AG08396 (cell line): ENCODE data around the gene RTN4IP1.

Source experiments
- DNase-seq: peaks from one replicate; pipeline ENCODE4 v3.0.0; 2012; ENCODE audit warnings: low spot score, mixed read lengths

RTN4IP1 gene, protein sequence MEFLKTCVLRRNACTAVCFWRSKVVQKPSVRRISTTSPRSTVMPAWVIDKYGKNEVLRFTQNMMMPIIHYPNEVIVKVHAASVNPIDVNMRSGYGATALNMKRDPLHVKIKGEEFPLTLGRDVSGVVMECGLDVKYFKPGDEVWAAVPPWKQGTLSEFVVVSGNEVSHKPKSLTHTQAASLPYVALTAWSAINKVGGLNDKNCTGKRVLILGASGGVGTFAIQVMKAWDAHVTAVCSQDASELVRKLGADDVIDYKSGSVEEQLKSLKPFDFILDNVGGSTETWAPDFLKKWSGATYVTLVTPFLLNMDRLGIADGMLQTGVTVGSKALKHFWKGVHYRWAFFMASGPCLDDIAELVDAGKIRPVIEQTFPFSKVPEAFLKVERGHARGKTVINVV

DNA sequence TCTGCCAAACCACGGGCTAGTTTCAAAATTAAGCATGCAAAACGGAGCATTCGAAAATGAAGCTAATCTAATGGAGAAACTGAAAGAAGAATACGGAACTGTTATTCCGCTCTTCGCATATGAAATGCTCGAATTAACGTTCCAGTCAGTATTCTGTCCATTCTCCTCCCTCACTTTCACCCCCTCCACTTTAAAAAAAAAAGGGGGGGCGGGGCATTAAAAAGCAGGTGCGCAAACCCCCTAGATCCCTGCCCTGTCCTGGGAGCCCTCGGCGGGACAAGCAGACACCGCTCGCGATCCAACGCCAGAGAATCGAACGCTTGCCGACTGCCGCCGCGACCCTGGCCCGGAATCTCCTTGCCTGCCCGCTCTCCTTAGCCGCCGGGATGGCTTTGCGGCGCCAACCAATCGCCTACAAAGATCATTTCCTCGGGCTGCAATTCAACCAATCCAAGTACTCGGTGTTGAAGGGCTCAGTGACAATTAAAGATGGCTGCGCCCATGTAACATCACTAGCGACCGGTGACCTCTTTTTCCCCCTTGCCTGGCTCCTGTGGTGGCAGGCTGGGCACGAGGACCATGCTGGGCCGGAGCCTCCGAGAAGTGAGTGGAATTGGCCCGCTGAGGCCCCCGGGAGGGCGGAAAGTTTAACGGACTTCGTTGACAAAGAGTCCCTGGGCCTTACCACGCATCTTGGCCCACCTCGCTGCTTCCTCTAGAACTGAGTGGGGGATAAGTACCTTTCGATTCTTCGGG lies at the start of gene RTN4IP1, which contains the start of gene QRSL1:
Gene RTN4IP1 (minus strand): TSS at position 396 of the 756 bp plus-strand sequence. CDS start 477 bp downstream, outside the sequence.
Gene QRSL1 (plus strand): TSS at position 476 of the 756 bp plus-strand sequence. CDS start 104 bp downstream, at position 580.
- peak; percentile 96 for DNase-seq

DNA sequence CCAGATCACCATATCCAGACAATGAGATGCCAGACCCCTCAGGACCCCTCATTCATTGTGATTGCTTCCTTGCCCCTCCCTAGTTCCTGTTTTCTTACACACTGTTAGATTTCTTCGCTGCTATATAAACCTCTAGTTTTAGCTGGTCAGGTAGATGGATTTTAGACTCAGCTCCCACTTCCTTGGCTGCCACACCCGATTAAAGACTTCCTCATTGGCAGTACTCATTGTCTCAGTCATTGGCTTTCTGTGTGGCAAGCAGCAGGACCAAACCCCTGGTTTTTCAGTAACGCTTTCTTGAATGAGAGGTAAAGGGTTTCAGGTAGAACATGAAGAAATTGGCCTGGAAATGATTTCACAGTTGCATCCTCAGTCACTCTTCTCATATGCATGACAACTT lies 48.0 kb upstream of the RTN4IP1 start:
- no peak for DNase-seq

DNA sequence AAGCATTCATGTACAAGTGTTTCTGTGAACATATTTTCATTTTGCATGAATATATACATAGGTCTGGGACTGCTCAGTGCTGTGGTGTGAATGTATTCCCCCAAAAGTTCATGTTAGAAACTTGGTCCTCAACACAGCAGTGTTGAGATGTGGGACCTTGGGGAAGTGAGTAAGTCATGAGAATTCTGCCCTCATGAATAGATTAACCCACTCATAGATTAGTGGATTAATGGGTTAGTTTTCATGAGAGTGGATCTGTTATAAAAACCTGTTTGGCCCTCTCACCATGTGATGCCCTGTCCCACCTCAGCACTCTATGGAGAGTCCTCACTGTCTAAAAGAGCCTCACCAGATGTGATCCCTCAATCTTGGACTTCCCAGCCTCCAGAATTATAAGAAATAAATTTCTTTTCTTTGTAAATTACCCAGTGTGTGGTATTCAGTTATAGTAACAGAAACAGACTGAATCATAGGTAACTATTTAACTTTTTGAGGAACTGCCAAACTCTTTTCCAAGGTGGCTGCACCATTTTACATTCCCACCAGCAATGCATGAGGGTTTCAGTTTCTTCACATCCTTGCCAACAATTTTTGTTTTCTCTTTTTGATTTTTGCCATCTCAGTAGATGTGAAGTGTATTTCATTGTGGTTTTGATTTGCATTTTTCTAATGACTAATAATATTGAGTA lies 45.4 kb upstream of the RTN4IP1 start:
- no peak for DNase-seq

DNA sequence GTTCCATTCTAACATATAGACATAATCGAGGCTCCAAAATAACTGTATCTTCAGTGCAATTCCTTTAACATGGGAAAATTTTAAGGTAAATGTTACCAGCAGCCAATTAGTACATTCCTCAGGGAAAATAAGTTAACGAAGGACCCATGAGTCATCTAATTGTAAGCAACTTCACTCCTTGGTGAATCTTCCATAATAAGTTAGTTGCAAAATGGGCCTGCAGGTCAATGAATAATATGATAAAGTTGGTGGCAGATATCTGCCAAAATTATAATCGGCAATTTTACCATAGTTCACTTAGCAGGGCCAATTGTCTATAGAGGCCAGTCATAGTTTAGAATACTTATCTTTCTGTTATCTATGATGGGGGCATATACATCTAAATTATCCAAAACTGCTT lies 42.4 kb upstream of the RTN4IP1 start:
- DNase-seq, result no peak

DNA sequence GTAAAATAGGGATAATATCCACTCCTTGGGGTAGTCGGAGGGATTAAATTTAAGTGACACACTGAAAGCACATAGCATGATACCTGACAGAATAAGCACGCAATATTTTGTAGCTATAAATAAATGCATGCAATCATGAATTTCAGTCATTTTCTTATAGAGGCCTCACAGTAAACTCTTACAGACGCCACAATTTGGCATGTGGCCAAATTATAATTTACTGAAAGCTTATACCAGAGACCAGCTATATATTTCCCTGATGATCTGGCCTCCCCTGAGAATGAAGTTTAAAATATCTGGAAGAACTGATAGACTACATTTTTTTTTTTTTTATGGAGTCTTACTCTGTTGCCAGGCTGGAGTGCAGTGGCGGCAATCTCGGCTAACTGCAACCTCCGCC lies 40.9 kb upstream of the RTN4IP1 start:
- no peak for DNase-seq

DNA sequence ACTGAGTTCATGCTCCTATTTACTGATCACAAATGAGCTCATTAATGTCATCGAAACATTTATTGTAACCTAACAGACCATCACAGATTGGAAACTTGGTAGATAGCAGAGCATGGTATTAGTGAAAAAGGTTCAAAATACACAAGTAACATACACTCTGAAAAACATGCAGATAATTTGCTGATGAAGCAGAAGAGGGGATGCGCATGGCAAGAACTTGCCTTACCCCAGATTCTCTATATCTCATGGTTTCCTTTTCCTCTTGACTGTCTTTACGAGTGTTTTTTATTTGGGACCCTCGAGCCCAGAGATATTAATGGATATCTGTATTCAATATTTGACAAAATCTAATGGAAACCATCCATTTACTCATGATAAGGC lies 37.7 kb upstream of the RTN4IP1 start:
- DNase-seq, result no peak

DNA sequence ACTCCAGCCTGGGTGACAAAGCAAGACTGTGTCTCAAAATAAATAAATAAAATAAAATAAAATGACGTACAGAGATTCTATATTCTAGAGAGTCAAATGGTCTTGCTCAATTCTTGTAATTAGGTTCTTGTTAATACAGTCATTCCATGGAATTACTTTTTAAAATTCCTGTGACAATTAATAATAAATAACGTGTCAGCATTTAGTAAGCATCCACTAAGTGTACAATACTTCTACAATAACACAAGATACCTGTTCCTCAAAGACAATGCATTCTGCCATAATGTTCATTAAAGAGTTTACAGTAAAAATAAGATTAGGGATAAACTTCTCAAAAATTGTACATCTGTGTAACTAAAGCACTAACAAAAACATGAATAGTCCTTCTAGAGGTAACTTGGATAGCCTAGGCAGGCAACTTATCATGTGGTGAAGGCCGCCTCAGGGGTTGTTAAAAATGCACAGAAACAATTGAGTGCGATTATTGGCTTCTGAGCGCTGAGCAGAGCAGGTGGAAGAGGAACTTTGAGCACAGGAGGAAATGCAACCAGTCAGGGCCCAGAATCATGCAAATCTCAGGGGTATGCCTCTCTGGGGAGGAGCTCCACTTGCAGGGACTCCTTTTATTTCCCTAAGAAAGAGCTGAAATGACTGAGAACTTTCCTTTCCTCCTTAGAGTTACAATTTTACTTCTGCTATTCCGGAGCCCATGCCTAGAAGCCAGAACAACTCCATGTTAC lies 37.2 kb upstream of the RTN4IP1 start:
- no peak for DNase-seq

DNA sequence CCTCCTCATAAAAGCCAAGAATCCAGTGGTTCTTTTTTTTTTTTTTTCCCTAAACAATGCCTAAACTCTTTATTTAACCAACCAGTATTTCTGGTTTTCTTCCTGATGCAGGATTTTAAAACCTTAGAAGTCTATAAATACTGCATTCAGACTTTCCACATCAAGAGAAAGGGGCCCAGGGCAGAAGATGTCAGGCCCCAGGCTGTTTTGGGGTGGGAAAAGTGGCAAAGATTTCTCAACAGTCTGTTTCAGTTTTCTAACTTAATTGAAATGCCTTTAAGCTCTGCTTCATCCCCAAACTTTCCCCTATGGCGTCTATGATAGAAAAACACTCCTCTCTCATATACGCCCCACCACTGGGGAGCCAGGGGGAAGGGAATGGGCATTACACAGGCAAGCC lies 33.2 kb upstream of the RTN4IP1 start:
- DNase-seq, result no peak

DNA sequence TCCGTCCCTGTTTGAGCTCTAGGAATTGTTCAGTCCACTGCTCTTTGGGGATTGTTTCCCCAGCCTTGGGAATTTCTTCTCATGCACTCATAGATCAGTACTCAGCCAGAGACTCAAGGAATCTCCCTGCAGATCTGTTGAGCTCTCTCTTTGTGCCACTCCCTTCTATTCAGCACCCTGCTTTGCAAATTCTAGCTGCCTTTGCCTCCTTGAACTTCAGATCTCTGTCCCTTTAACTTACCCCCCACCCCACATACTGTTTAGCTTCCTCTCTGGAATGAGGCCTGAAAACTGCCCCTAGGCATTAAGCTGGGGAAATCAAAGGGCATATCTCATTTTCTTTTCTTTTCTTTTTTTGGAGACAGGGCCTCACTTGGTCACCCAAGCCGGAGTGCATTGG lies 30.6 kb upstream of the RTN4IP1 start:
- no peak for DNase-seq

DNA sequence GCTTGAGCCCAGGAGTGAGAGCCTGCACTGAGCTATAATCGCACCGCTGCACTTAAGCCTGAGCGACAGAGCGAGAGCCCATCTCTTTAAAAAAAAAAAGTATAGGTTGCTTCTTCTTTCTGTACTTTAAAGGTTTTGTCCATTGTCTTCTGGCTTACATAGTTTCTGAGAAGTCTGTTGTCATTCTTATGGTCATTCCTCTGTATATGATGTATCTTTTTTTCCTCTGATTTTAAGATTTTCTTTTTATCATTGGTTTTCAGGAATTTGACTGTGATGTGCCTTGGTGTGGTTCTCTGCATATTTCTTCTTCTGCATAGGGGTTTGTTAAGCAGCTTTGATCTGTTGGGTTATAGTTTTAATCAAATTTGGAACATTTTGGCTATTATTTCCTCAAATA lies 29.2 kb upstream of the RTN4IP1 start:
- DNase-seq, result no peak

DNA sequence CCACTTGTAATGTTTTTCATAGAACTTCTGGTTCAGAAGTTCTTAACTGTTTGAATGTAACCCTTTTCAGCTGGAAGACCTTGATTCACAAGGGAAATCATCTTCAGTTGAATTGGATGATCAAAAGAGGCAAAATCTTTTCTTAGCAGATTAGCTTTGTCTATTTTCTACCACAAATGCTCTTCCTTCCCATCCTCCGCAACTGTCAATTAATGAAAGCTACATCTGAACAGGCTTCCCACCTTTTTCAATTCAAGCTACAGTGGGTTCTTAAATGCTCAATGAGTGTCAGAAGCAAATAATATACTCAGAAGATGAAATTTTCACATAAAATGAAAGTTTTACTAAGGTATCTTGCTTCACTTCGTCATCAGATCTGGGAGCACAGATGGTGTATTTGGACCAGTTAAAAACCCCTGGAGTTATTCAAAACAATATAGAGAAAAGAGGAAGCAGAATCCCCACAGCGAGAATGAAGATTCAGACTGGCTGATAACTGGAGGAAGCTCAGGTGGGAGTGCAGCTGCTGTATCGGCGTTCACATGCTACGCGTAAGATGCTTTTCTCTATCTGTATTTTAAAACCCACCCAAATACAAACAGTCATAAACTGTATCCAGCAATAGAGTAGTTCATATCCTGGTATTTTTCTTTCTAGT lies 19.5 kb upstream of the RTN4IP1 start:
- DNase-seq, result no peak

DNA sequence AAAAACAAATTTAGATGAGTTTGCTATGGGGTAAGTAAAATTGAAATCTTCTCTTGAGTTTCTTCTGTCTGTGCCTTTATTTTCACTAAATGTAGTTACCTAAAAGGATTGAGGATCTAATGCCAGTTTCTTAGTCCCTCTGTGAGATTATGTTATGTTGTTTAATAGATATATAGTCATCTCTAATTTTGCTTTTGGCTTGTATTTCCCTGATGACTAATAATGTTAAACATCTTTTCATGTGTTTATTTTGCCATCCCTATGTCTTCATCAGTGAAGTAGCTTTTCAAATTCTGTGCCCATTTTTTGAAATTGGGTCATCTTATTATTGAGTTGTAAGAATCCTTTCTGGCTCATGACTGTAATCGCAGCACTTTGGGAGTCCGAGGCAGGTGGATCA lies 13.8 kb upstream of the RTN4IP1 start:
- DNase-seq, result no peak

DNA sequence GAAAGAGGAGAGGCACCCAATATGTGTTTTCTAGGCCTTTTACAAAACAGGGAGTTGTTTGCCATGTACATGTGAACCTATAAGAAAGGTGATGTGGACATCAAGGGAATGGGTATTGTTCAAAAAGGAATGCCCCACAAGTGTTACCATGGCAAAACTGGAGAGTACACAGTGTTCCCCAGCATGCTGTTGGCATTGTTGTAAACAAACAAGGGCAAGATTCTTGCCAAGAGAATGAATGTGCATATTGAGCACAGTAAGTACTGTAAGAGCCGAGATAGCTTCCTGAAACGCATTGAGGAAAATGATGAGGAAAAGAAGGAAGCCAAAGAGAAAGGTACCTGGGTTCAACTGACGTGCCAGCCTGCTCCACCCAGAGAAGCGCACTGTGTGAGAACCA lies 13.2 kb upstream of the RTN4IP1 start:
- no peak for DNase-seq

DNA sequence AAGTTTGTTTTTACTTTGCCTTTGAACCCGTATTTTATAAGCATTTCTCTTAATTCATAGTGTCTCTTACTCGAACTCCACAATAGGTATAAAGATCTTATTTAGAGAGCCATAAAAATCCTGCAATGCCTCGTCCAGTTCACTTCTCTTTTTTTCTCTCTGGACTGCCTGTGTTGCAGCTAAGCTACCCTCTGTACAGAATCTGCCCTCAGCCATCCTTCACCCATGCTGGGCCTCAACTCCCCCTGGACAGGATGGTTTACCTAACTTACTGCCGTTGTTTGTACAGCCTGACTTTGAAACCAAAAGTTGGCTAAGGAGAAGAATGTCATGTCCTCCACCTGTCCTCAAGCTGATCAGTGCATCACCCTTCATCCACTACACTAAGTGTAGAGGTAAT lies 10.5 kb upstream of the RTN4IP1 start:
- no peak for DNase-seq

DNA sequence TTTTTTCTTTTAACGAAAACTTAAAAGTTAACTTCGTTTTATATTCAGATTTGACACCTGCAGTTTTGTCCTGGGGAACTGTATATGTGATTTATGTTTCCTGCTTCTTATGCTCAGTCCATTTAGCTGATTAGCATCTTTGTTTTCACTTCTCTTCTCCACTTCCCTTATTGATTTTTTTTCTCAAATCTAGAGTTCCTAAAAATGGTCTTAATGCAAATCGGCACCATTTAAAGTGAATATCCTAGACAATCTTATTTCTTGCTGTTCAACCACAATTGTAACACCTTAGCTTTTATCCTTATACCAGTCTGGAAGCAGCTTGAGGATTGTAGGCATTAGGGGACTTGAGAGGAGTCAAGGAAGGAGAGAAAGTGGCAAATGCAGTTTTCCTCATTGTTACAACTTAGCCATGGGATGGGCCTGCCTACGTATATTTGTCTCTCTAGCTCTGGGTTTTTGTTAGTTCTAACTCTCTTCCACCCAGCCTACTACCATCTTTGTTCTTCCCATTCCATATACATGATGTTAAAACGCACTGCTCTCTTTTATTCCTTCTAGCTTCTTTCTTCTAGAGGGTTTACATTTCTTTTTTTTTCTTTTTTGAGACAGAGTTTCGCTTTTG lies 8.5 kb upstream of the RTN4IP1 start:
- DNase-seq, result no peak

DNA sequence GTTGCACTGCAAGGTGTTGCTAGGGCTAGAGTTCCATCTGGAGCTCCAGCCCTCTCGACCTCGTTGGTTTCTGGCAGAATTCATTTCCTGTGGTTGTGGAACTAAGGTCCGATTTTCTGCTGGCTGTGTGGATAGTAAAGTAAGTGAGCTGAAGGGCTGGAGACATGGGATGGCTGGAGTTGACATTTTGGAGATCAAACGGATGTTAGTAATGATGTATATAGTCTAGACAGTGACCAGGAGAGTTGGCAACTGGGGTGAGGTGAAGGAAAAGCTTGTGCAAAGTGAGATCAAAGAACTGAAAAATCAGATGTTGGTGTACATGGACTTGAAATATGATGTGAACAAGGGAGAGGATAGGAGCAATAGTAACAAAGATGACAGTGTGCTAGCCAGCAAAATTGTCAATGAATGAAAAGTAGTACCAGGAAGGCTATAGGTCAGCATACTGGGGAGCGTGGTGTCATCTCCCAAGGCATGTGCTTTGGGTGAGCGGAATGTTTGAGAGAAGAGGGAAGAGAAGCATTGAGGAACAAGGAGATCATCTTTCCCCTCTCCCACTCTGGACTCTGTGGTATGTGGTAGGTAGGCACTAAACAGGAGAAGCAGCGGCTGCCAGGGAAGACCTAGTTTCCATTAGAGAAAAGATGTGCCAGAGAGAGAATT lies 7.9 kb upstream of the RTN4IP1 start:
- DNase-seq, result no peak

DNA sequence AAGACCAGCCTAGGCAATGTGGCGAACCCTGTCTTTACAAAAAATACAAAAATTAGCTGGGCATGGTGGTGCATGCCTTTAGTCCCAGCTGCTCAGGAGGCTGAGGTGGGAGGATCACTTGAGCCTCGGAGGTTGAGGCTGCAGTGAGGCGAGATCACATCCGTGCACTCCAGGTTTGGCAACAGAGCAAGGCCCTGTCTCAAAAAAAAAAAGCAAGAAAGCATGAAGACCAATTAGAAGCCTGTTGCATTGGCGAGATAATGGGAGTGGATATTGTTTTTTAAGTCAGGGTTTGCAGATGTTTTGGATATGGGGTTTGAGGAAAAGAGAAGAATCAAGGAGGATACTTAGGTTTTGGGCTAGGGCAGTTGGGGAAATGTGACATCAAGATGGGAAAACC lies 5.3 kb upstream of the RTN4IP1 start:
- no peak for DNase-seq

DNA sequence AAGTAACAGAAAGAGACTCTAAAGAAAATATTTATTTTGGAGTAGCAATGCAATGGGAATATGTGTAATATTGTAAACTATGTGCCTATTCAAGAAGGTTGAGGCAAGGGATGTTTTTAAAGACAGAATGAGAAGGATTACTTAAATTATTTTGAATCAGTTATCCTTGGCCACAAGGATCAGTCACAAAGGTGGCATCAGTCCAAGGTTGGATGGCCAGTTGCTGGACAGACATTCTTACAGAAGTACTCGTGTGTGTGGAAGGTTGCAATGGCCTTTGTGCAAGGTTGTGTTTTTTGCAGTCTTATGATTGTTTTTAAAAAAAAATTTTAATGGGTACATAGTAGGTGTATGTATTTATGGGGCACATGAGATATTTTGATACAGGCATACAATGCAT lies 2.0 kb upstream of the RTN4IP1 start:
- DNase-seq, result no peak

DNA sequence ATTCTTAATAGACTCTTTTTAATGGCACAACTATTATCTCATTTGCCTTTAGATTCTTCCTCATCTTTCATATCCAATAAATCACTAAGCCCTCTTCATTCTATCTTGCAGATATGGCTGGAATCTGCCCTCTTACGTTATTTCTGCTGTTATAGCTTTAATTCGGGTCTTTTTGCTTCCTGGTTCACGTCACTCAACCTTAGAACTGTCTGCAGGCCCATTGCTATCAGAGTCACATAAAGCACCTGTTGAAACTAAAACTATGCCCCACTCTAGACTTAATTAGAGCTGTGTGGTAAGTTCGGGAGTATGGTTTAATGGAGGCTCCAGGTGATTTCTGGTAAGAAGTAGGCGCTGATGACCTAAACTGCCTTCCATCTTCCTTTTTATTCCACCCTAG lies 1.1 kb upstream of the RTN4IP1 start:
- DNase-seq, result no peak

DNA sequence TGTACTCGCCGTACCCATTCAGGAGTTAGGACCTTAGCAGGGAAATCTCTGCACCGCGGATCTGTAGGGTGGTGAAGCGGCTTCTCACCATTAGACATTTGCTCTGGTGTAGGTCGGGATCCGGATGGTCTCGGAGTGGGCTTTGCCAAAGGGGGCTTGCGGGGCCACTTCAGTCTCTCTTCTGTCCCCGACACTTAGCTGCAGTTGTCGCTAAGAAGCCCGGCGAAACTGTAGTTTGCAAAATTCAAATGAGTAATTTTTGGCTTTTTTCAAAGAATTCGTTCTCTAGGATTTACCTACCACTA lies 513 bp upstream of the RTN4IP1 start:
- peak; percentile 35 for DNase-seq

DNA sequence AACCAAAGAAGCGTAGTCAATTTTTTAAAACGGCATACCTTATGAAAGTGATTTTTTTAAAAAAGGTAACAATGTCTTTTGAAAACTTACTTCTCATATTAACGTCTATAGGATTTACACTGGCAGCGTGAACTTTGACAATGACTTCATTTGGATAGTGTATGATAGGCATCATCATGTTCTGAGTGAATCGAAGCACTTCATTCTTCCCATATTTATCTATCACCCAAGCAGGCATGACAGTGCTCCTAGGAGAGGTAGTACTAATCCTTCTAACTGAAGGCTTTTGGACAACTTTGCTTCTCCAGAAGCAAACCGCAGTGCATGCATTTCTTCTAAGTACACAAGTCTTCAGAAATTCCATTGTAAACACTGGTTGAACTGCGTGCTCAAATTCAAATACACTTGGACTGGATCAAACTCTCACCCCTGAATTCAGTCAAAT lies 618 bp downstream of the RTN4IP1 start:
- DNase-seq, result no peak
